OCI-LY3 (cell line): Measurements from ENCODE around the gene PPP4R2.

Experiments
- EZH2phosphoT487 ChIP-seq: fragments of 200-600 bp; shearing (Covaris generic); IDR thresholded peaks from 2 replicates; pipeline ENCODE4 v1.6.1; 2018; ENCODE audit warnings: antibody characterized with exemption, mixed run types, low read depth
- TF ChIP-seq, protein P1 (sequence below): fragments of 200-600, 300-600 bp; sonication (generic); IDR thresholded peaks from 2 replicates; pipeline ENCODE4 v1.5.1; 2014; ENCODE audit warnings: antibody characterized with exemption, low read length, low read depth

DNA sequence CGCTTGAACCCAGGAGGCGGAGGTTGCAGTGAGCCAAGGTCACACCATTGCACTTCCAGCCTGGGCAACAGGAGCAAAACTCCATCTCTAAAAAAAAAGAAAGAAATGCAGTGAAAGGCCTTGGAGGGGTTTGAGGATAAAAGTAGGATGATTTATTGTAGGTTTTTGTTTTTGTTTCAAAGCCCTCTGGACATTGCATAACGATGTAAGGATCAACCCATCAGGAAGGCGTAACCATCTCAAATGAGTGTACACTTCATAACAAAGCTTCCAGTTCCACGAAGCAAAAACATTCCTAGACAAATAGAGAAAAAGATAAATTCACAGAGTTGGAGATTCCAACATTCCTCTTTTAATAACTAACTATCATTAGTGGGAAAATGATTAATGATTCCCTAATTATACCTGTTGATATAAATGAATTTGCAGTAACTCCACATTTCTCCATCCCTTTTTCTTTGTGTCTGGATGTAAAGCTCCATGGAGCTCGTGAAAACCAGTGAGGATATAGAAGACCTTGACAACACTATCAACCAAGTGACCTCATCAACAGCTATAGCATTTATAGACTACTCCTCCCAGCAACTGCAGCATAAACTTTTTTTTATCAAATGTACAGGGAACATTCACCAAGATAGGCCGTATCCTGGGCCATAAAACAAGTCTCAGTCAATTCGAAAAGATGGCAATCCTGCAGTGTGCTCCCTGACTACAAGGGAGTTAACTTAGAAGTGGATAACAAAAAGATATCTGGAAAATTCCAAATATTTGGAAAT, 48.7 kb upstream of the PPP4R2 start:
- TF ChIP-seq, protein P1, sequence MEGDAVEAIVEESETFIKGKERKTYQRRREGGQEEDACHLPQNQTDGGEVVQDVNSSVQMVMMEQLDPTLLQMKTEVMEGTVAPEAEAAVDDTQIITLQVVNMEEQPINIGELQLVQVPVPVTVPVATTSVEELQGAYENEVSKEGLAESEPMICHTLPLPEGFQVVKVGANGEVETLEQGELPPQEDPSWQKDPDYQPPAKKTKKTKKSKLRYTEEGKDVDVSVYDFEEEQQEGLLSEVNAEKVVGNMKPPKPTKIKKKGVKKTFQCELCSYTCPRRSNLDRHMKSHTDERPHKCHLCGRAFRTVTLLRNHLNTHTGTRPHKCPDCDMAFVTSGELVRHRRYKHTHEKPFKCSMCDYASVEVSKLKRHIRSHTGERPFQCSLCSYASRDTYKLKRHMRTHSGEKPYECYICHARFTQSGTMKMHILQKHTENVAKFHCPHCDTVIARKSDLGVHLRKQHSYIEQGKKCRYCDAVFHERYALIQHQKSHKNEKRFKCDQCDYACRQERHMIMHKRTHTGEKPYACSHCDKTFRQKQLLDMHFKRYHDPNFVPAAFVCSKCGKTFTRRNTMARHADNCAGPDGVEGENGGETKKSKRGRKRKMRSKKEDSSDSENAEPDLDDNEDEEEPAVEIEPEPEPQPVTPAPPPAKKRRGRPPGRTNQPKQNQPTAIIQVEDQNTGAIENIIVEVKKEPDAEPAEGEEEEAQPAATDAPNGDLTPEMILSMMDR = no peak
- no peak for TF ChIP-seq EZH2phosphoT487
